D341Med (cell line): ENCODE measurements around the gene MAPK7.

Source experiments
- DNase-seq: peaks from one replicate; pipeline ENCODE4 v3.0.0; 2012; ENCODE audit warnings: low spot score

Gene MAPK7

GRCh38 chr17:19363460-19364035, 14.8 kb upstream of the MAPK7 start:
- DNase-seq = no peak

GRCh38 chr17:19364699-19365498, 13.4 kb upstream of the MAPK7 start:
- DNase-seq = no peak

- DNase-seq = no peak
Measured at GRCh38 chr17:19365499-19365817, 12.8 kb upstream of the MAPK7 start.

GRCh38 chr17:19365833-19366636, 12.3 kb upstream of the MAPK7 start:
- no peak for DNase-seq

- no peak for DNase-seq
Measured at GRCh38 chr17:19366637-19366972, 11.7 kb upstream of the MAPK7 start.

GRCh38 chr17:19368229-19368628, 10.1 kb upstream of the MAPK7 start:
- no peak for DNase-seq

GRCh38 chr17:19369107-19369778, 9.1 kb upstream of the MAPK7 start:
- no peak for DNase-seq

- DNase-seq = no peak
Measured at GRCh38 chr17:19369846-19370492, 8.3 kb upstream of the MAPK7 start.

GRCh38 chr17:19370493-19370960, 7.8 kb upstream of the MAPK7 start:
- no peak for DNase-seq

- no peak for DNase-seq
Measured at GRCh38 chr17:19371259-19372010, 6.9 kb upstream of the MAPK7 start.

GRCh38 chr17:19372011-19372370, 6.3 kb upstream of the MAPK7 start:
- no peak for DNase-seq

GRCh38 chr17:19372439-19372838, 5.9 kb upstream of the MAPK7 start:
- DNase-seq = no peak

- DNase-seq = no peak
Measured at GRCh38 chr17:19372866-19373504, 5.3 kb upstream of the MAPK7 start.

GRCh38 chr17:19374136-19374535, 4.2 kb upstream of the MAPK7 start:
- no peak for DNase-seq

GRCh38 chr17:19375732-19376131, 2.6 kb upstream of the MAPK7 start:
- DNase-seq = no peak

- no peak for DNase-seq
Measured at GRCh38 chr17:19376811-19377210, 1.5 kb upstream of the MAPK7 start.

GRCh38 chr17:19377602-19378415, 489 bp upstream of the MAPK7 start:
- peak; percentile 95 for DNase-seq

GRCh38 chr17:19379361-19380065, 1.2 kb downstream of the MAPK7 start:
- no peak for DNase-seq
